GM21423 (cell line): ENCODE results near the gene ADRB2.
A peak's percentile ranks its signal among the peaks of the same experiment; 100 is the strongest.

Source experiments
- ATAC-seq: cut with Tn5 transposase; IDR thresholded peaks from one replicate; pipeline ENCODE4 v1.9.1; 2021; ENCODE audit warnings: mild to moderate bottlenecking, moderate library complexity; ENCODE audit not compliant: unreplicated experiment

The ADRB2 gene

DNA sequence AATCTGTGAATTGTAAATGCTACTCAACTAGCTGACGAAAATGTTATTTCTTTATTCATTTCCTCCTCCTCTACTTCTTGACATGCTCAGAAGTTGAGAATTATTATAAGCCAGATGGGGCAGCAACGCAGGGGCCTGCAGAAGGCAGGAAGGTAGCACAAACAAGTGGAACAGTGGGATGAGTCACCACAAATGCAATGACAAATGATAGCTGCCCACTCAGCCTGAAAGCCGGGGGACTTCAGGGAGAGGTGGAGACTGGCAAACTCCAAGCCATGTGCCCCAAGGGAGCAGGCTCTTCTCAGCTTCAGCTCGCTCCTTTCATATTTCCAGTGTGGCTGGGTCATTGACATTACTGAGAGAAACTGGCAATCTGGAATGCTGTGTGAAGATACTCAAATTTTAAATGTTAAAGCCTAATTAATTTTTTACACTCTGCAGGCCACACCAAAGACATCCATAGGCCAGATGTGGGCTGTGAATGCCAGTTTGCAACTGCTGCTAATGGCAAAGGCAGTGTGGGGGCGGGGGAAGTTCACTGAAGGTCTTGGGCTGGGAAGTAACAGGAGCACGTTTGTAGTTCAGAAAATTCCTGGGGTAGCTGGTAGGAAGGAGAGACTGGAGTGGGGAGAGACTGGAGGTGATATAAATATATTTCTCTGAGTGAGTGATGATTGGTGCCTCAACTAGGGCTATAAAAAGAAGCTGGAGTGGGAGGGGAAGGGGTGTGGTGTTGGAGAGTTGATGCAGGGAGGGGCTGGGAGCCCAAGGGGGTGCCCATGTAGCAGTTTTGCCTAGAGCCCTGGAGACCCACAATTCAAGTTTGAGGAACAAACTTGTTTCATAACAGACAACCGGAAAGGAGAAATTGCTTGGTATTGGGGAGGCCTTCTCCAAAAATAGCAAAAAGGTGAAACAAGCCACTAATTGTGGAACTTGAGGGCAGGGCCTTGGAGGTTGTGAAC, 20.8 kb upstream of the ADRB2 start:
- peak; percentile 42 for ATAC-seq

DNA sequence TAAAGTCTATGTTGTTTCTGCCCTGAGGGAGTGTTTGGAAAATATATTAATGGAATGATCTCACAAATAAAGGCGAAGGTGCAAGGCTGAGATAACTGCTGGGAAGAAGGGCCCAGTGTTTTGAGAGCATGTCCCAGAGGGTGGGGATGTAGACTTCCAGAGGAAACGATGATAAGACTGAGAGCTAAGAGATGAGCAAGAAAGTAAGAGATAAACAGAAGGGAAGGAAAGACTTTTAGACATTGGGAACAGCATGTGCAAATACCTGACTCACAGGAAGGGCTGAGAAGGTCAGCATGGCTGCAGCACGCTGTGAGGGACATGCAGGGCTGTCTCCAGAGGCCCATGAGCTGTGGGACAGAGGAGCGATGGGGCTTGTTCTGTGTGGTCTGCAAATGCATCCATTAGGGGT, 19.9 kb upstream of the ADRB2 start:
- no peak for ATAC-seq

DNA sequence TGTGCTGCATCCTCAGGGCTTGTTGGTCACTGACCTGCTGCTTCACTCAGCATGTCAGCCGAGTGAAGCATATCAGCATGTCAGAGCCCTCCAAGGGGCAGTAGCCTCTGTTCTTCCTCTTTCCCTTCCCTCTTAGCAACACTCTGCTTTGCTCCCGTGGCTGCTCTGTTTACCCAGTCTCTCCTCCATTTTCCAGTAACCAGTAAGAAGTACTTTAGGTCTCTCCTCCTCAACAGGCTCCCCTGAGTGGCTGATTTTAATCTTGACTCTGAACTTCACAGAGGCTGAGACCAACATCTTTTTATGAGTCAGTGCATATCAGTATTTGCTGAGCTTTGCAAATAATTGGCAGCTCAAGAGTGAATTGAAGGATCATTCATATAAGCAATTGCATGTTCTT, 18.6 kb upstream of the ADRB2 start:
- ATAC-seq: no peak

DNA sequence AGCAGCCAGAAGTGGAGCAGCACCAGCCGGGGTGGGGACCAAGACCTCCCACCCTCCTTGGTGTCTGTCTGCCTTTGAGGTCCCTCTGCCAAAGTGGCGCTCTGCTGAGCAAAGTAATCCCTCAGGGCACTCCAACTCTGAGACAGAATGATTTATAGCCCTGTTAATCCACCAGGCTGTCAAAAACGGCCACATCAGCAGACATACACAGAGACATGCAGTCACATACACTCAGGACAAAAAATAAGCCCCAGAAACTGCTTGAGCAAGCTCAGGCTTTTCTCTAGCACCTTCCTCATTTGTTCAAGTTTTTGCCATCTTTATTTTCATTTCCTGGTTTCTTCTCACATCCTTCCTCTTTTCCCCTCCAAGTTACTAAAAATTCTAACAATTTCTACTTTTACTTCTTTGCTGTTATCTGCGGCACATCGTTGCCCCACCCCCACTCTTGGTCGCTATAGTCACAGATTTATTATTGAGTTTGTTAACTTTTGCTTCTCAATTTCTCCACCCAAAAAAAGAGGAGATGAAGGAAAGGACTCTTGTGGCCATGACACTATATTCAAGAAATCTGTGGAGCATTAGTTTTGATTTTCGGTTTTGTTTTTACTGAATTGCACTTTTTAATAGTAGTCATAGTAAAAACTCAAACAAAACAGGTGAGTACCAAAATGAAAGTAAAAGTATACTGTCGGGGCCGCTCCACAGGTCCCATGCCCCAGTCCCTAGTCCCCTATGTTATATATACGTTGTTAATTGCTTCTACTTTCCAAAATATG, 17.4 kb upstream of the ADRB2 start:
- peak; percentile 51 for ATAC-seq

DNA sequence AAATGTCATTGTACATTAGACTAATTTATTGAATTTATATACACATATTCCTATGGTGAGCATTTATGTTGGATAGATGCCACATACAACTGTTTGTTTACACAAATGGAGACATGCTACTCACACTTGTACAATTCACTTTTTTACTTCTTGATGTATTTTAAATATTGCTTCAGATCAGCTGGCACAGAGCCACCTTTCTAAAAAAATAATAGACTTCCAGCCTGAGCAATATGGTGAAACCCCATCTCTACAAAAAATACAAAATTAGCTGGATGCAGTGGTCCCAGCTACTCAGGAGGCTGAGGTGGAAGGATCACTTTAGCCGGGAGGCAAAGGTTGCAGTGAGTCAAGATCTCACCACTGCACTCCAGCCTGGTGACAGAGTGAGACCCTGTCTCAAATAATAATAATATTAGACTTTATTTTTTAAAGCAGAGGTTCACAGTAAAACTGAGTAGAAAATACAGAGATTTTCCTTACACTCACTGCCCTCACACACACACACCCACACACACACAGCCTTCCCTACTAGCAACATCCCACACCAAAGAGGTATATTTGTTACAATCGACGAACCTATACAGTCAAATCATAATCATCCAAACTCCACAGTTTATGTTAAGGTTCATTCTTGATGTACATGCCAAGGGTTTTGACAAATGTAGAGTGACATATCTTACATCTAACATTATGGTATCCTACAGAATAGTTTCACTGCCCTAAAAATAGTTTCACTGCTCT, 16.5 kb upstream of the ADRB2 start:
- no peak for ATAC-seq

DNA sequence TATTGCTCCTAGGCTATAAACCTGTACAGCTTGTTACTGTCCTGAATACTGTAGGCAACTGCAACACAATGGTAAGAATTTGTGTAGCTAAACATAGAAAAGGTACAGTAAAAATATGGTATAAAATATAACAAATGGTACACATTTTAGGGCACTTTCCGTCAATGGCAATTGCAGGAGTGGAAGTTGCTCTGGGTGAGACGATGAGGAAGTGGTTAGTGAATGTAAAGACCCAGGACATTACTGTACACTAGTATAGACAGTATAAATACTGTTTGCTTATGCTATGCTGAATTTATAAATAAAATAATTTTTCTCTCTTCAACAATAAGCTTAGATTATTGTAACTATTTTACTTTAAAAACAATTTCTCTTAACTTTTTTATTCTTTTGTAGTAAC, 15.6 kb upstream of the ADRB2 start:
- no peak for ATAC-seq

DNA sequence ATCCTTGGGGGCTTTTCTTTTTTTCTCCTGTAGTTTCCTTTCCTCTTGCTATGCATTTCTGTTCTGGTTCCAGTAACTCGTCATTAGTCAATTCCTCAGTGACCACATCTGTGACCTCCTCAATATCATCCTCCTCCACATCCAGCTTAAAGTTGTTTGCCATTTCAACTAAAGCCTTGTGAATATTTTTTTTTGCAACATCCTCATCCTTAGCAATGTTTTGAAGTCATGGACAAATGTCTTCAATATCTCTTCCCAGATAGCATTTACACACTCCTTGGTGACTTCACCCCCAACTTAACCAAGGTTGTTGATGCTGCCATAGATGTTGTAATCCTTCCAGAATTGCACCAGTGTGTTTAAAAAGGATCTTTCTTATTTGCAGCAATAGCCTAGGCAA, 14.7 kb upstream of the ADRB2 start:
- ATAC-seq: no peak

DNA sequence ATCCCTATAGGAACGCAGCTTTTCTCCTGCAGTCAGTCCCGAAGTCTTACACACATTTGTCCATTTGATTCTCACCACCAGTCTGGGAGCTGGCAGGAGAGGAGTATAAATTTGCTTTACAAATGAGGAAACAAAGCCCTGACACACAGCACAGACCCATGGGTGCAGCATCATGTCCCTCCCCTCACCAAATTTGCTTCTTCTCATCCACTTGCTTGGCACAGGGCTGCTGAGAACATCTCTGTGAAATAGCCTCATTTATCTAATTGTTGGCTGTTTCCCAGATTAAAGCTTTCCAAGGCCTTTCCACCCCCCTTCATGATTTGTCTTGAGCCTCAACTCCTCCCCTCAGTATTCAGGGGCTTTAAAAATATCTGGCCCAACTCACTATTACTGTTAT, 11.3 kb upstream of the ADRB2 start:
- no peak for ATAC-seq

DNA sequence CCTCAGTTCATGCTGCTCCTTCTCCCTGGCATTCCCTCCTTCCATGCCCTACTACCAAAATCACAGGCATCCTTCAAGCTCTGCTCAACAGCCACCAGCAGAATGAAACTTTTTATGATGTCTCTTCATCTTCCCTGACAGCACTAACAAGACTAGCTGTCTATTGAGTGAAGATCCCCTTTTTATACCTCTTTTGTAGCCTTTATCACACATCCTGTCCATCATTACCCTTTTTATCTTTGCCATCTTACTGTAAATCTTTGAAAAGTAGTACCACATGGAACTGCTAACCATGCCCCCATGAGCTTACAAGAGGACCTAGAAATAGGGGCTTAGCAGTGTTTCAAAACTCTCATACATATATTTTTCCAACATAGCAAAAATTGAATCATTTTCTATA, 10.8 kb upstream of the ADRB2 start:
- no peak for ATAC-seq

DNA sequence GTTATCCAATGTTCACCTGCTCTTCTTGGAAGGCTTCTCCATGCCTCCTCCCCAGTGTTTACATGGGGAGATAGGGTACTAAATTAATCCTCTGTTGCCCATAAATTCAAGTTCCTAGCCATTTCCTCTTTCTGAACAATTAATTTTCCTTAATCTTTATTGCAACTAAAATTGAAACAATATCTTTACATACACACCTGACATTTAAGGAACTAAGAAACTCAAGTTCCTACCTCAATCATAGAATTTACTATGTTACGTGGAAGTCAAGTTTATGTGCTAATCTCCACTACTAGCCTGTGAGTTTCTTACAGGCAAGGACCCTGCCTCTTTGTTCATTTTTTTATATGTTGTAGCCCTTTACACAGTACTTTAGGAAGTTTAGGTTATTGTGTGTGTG, 10.1 kb upstream of the ADRB2 start:
- ATAC-seq: no peak

DNA sequence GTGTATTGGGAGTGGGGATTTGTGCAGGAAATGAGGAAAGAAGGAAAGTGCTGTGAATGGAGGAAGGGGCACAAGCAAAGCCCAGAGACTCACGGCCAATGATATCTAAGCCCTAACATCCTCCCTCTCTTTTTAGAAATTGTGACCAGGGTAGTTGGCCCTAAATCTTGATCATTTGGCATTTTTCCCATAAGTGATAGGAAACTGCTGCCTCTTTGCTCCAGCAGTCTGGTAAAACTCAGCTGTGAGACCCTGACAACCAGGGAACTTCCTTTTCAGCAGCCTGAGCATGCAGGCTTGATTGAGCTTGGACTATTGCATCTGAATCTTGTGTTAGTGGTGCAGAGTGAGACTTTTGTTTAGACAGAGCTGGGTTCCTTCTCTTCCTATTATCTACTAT, 9.6 kb upstream of the ADRB2 start:
- no peak for ATAC-seq

DNA sequence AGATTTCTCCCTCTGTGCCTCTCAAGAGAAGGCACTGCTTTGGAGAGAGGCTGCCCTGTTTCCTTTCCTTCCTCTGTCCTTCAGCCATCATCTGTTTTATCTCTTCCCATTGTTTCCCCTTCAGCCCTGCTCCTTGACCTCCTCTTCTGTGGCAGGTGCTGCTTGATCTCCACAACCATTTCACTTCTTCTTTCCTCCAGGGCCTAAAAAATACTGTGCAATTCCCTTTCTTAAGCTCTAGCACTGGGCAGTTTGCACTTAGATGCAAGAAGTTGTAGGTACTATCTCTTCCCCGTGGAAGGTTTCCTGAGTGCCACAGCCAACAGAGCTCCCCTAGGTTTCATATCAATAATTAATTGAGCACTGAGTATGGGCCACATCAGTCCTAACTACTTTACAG, 8.8 kb upstream of the ADRB2 start:
- no peak for ATAC-seq

DNA sequence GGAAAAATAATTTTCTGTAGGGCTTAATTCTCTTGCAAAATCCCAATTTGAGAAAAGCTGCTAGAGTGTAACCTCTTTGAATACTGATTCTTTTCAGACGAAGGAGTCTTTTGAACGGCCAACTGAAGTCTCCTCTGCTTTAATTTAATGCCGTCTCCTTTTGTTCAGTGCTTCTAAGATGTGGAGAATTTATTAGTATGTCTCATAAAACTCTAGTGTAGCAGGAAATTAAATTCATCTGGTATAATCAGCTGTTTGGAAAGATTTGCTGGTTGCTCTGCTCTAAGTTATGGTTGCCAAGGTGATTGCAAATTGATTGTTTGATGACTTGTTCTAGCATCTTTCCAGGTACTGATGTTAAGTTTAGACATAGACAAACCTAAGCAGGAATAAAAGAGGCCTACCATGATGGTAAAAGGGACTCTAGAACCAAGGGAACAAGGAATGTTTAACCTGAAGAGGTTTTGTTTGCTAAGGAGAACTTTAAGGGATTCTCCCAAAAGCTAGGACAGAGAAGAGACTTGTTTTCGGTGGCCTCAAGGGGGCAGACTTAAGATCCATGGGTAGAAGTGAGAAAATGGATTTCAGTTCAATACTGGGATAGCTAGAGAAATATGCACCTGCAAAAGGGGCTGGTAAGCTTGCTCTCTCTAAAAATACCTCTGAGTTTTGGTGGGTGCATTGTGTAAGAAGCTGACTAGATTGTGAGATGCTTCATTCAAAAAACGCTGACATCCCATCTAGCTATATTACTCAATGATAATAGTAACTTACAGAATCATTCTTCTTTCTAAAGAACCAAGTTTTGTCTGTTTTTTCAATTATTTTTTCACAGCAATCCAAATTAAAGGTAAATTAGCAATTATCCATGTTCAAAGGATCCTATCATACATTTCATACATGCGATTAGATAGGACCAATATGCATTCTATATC, 5.7 kb upstream of the ADRB2 start:
- no peak for ATAC-seq

DNA sequence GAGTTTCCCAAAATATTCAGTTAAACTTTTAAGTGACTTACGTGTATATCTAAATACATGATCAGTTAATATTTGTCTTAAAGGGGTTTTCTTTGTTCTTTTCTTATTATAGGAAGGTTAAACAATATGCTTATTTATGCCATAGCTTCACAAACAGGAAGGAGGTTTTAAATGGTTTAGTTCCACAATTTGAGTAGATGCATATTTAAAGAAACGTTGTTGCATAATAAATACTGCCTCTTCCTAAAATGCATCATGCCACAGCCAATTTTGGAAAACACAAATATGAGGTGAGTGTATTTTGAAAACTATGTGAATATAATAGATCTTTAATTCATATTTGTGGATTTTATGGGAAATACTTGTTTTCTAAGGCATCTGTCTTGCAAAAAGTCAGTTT, 2.5 kb upstream of the ADRB2 start:
- no peak for ATAC-seq

DNA sequence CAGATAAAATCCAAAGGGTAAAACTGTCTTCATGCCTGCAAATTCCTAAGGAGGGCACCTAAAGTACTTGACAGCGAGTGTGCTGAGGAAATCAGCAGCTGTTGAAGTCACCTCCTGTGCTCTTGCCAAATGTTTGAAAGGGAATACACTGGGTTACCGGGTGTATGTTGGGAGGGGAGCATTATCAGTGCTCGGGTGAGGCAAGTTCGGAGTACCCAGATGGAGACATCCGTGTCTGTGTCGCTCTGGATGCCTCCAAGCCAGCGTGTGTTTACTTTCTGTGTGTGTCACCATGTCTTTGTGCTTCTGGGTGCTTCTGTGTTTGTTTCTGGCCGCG, 727 bp upstream of the ADRB2 start:
- no peak for ATAC-seq

DNA sequence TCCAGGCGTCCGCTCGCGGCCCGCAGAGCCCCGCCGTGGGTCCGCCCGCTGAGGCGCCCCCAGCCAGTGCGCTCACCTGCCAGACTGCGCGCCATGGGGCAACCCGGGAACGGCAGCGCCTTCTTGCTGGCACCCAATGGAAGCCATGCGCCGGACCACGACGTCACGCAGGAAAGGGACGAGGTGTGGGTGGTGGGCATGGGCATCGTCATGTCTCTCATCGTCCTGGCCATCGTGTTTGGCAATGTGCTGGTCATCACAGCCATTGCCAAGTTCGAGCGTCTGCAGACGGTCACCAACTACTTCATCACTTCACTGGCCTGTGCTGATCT, 294 bp downstream of the ADRB2 start:
- ATAC-seq: no peak

DNA sequence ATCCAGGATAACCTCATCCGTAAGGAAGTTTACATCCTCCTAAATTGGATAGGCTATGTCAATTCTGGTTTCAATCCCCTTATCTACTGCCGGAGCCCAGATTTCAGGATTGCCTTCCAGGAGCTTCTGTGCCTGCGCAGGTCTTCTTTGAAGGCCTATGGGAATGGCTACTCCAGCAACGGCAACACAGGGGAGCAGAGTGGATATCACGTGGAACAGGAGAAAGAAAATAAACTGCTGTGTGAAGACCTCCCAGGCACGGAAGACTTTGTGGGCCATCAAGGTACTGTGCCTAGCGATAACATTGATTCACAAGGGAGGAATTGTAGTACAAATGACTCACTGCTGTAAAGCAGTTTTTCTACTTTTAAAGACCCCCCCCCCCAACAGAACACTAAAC, 1.3 kb downstream of the ADRB2 start:
- ATAC-seq: no peak

DNA sequence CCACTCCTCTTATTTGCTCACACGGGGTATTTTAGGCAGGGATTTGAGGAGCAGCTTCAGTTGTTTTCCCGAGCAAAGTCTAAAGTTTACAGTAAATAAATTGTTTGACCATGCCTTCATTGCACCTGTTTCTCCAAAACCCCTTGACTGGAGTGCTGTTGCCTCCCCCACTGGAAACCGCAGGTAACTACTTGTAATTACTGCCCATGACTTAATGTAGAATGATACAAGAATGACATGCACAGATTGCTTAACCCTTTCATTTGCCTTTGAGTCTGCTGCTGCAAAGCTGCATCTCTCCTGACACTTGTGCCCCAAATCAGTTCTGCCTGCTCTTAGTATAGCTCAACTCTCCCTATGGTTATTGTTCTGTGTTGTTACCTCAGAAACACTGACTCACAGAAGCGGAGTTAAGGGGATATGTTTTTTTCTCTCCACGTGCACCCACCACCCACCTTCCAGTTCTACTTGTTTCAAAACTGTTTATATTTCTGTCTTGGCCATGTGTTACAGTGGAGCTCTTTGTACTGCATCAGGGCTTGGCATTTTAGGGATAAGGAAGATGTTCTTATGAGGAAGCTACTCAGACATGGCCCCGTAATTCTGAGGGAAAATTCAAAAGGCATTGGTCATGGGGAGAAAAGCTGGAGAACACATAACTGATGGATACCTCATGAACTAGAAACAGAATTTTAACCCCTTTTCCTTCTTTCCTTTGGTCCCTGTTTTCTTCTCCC, 2.3 kb downstream of the ADRB2 start:
- no peak for ATAC-seq

DNA sequence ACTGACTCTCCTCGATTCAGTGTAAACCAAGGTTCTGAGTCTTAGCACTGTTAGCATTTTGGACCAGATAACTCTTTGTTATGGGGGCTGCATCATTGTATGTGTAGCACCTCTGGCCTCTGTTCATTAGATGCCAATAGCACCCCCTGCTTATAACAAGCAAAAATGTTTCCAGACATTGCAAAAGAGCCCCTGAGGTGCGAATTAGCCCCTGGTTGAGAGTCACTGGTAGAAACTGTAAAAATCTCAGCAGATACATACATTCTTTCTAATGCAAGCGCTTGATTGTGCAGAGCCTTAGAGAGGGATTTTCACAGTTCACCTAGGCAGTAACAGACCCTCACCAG, 2.8 kb downstream of the ADRB2 start:
- no peak for ATAC-seq

DNA sequence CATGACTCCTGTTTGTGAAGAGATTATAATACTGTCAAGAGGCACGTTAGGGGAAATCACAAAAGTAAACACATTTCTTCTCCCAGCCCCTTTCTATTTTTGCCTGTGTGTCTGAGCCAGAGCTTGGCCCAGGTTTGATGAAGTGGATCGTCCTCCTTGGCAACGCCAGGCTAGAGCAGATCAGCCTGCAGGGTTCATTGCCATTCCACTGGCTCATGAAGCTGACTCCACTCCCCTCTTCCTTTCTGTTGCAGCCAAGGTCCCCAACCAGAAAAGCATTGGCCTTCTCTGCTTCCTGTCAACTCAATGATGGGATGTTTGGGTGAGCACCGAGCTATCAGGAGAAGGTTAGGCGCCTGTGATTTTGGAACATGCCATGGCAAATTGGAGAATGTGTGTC, 3.3 kb downstream of the ADRB2 start:
- ATAC-seq: no peak
